Smooth muscle cell of the brain vasculature (primary cell): ENCODE data around the gene JAGN1.
"Not testable (repeated sequence)": the region's sequence is repeated elsewhere in the genome, so short reads cannot be mapped to it uniquely, and the experiment has no call there.

Experiments used
- DNase-seq: peaks from one replicate; pipeline ENCODE4 v3.0.0-alpha.2; 2012; ENCODE audit warnings: low read depth, low spot score

JAGN1 gene

GRCh38 chr3:9866639-9867038 lies 23.8 kb upstream of the JAGN1 start:
- DNase-seq = no peak

- no peak for DNase-seq
Measured at GRCh38 chr3:9867106-9867505, 23.3 kb upstream of the JAGN1 start.

GRCh38 chr3:9869955-9870354 lies 20.5 kb upstream of the JAGN1 start:
- DNase-seq = no peak

GRCh38 chr3:9870978-9871377 lies 19.4 kb upstream of the JAGN1 start:
- peak; percentile 18 for DNase-seq

- not testable (repeated sequence) for DNase-seq
Measured at GRCh38 chr3:9872067-9872466, 18.3 kb upstream of the JAGN1 start.

- no peak for DNase-seq
Measured at GRCh38 chr3:9875448-9875847, 15.0 kb upstream of the JAGN1 start.

GRCh38 chr3:9876255-9876654 lies 14.2 kb upstream of the JAGN1 start:
- not testable (repeated sequence) for DNase-seq

- DNase-seq = no peak
Measured at GRCh38 chr3:9876991-9877390, 13.4 kb upstream of the JAGN1 start.

GRCh38 chr3:9878700-9879099 lies 11.7 kb upstream of the JAGN1 start:
- no peak for DNase-seq

- no peak for DNase-seq
Measured at GRCh38 chr3:9879830-9880549, 10.4 kb upstream of the JAGN1 start, which contains the start of gene CIDEC. CIDEC (minus strand) TSS chr3:9880253; CDS start chr3:9878486, 1,767 bp downstream.

GRCh38 chr3:9881441-9881840 lies 9.0 kb upstream of the JAGN1 start:
- DNase-seq = no peak

GRCh38 chr3:9883706-9884554 lies 6.5 kb upstream of the JAGN1 start:
- no peak for DNase-seq

- no peak for DNase-seq
Measured at GRCh38 chr3:9884555-9885165, 5.8 kb upstream of the JAGN1 start.

- no peak for DNase-seq
Measured at GRCh38 chr3:9886328-9886727, 4.1 kb upstream of the JAGN1 start.

- no peak for DNase-seq
Measured at GRCh38 chr3:9887480-9887879, 2.9 kb upstream of the JAGN1 start.

GRCh38 chr3:9888540-9888939 lies 1.9 kb upstream of the JAGN1 start:
- no peak for DNase-seq

GRCh38 chr3:9889405-9889804 lies 1.0 kb upstream of the JAGN1 start:
- no peak for DNase-seq

GRCh38 chr3:9891072-9891622 lies 737 bp downstream of the JAGN1 start:
- DNase-seq = no peak

GRCh38 chr3:9893739-9894138 lies 3.3 kb downstream of the JAGN1 start:
- DNase-seq = no peak

GRCh38 chr3:9895715-9896114 lies 5.3 kb downstream of the JAGN1 start:
- not testable (repeated sequence) for DNase-seq

- DNase-seq = not testable (repeated sequence)
Measured at GRCh38 chr3:9896755-9897407, 6.5 kb downstream of the JAGN1 start.
